ENCODE measurements around the gene GLTP. TPM values are rescaled to one million over a fixed set of nuclear protein-coding genes. Genes with fewer than 3 reads are reported as not detected.

The GLTP gene
- total RNA-seq, 1 experiment from 2014 or later: 15.5 TPM

- Histone ChIP-seq H2AK5ac (ENCODE audit: insufficient read length, low read length) (no peak overlapping the region), H3K27me3 (ENCODE audit: insufficient read depth, low read length) (no peaks in the 10 kb centered on the region), H3T11ph (ENCODE audit: low read length) (no peak overlapping the region), H3K23me2 (ENCODE audit: insufficient read length, low read depth, low read length, poor library complexity, severe bottlenecking) (no peaks in the 10 kb centered on the region), H2AFZ (ENCODE audit: low read length) (no peak overlapping the region), H3K18ac (ENCODE audit: insufficient read length, low read depth, low read length) (no peak overlapping the region), H3K23ac (ENCODE audit: insufficient read length, low read depth, low read length) (no peak overlapping the region), H4K8ac (replicated peaks; ENCODE audit: insufficient read length, low read depth, low read length) (no peak overlapping the region), H3K9me3 (ENCODE audit: control insufficient read depth, low read depth, low read length) (no peaks in the 10 kb centered on the region), H2BK15ac (ENCODE audit: low read depth, low read length) (no peak overlapping the region), H3K4ac (ENCODE audit: low read depth, low read length) (no peak overlapping the region), H3K79me1 (ENCODE audit: insufficient read depth, low read depth, low read length, poor library complexity, severe bottlenecking) (no peaks in the 10 kb centered on the region), H4K20me1 (ENCODE audit: control insufficient read depth, insufficient read depth, insufficient read length) (no peaks in the 10 kb centered on the region), H2BK120ac (ENCODE audit: low read depth, low read length, poor library complexity, severe bottlenecking) (no peak overlapping the region), H3K56ac (ENCODE audit: insufficient read length, low read depth, low read length) (no peak overlapping the region), H2BK12ac (ENCODE audit: insufficient read length, low read depth, low read length) (no peak overlapping the region), H2BK20ac (ENCODE audit: low read depth, low read length, poor library complexity, severe bottlenecking) (no peak overlapping the region), H3K79me2 (ENCODE audit: insufficient read depth, low read length) (no peaks in the 10 kb centered on the region), H3K14ac (ENCODE audit: insufficient read depth, low read length) (no peak overlapping the region), H4K91ac (ENCODE audit: insufficient read length, low read depth, low read length) (no peak overlapping the region), H3K4me1 (ENCODE audit: insufficient read depth, low read length) (no peaks in the 10 kb centered on the region), H3K27ac (ENCODE audit: insufficient read length, low read depth, low read length) (no peak overlapping the region), H4K5ac (ENCODE audit: insufficient read length, low read depth, low read length) (no peak overlapping the region), H3K9ac (ENCODE audit: extremely low read depth, insufficient read length, low read length) (no peak overlapping the region), H3K4me2 (ENCODE audit: insufficient read depth, insufficient read length, low read length) (no peak overlapping the region), H2BK5ac (ENCODE audit: insufficient read length, low read length) (no peak overlapping the region)
- Mint-ChIP-seq H3K27ac (no peak overlapping the region), H3K27me3 (ENCODE audit: low read depth) (no peaks in the 10 kb centered on the region; the same call in none of the 2 replicates), H3K4me3 (no peak overlapping the region), H3K9me3 (no peaks in the 10 kb centered on the region; a peak in 1 of 5 replicates), H3K36me3 (ENCODE audit: insufficient read depth in 1 of 3, low read depth in 3 of 3) (no peaks in the 10 kb centered on the region), H3K4me1 (peaks cover 8 to 13% of the 10 kb centered on the region in 2 experiments; a peak in 3 of 4 replicates)
- WGBS (ENCODE audit: extremely low coverage, insufficient read length, low lambda C conversion rate): no CpG with 5 or more reads among the region's 2 CpGs
- TF ChIP-seq CTCF (conservative IDR thresholded peaks at IDR 0.05): no peak
- no peak for DNase-seq
Measured at GRCh38 chr12:109830267-109830666, 50.1 kb downstream of the GLTP start.

Data from H9 (cell line).